OCI-LY1 (cell line): ENCODE results near the gene DBN1.

Experiments used
- H2AFZ ChIP-seq: fragments of 200-600 bp; sonication (generic), shearing (Covaris generic); 2 replicates; pipeline ENCODE4 v1.6.0; 2014; ENCODE audit warnings: antibody characterized with exemption, mild to moderate bottlenecking, low read length
- H3F3A ChIP-seq: fragments of 200-600 bp; sonication (generic), shearing (Covaris generic); 2 replicates; pipeline ENCODE4 v1.6.0; 2014; ENCODE audit warnings: mild to moderate bottlenecking, antibody characterized with exemption, low read length, moderate library complexity; ENCODE audit not compliant: insufficient read depth
- H3K27ac ChIP-seq: fragments of 200-600 bp; sonication (generic); 2 replicates; pipeline ENCODE4 v1.5.1; 2014; ENCODE audit warnings: low read length, mixed run types, mild to moderate bottlenecking, low read depth; ENCODE audit not compliant: poor library complexity, severe bottlenecking
- H3K27me3 ChIP-seq: fragments of 200-600 bp; sonication (generic); 2 replicates; pipeline ENCODE4 v1.6.0; 2014; ENCODE audit warnings: antibody characterized with exemption, mild to moderate bottlenecking, low read length, moderate library complexity; ENCODE audit not compliant: insufficient read depth
- H3K36me3 ChIP-seq: fragments of 200-600 bp; sonication (generic); 2 replicates; pipeline ENCODE4 v1.6.1; 2014; ENCODE audit warnings: mild to moderate bottlenecking, antibody characterized with exemption, low read length, moderate library complexity, mixed read lengths; ENCODE audit not compliant: insufficient read depth
- H3K4me1 ChIP-seq: fragments of 200-600 bp; sonication (generic); 2 replicates; pipeline ENCODE4 v1.5.1; 2014; ENCODE audit warnings: mild to moderate bottlenecking, low read length, moderate library complexity; ENCODE audit not compliant: insufficient read depth, severe bottlenecking
- H3K4me2 ChIP-seq: fragments of 200-600 bp; sonication (generic), shearing (Covaris generic); 2 replicates; pipeline ENCODE4 v1.6.1; 2014; ENCODE audit warnings: low read length
- H3K4me3 ChIP-seq: fragments of 200-600 bp; sonication (generic); 2 replicates; pipeline ENCODE4 v1.5.1; 2014; ENCODE audit warnings: low read length, low read depth, mild to moderate bottlenecking, mixed read lengths; ENCODE audit not compliant: poor library complexity, severe bottlenecking
- H3K79me2 ChIP-seq: fragments of 200-600 bp; shearing (Covaris generic); 2 replicates; pipeline ENCODE4 v1.6.1; 2016; ENCODE audit warnings: mixed run types, low read length, mixed read lengths; ENCODE audit not compliant: insufficient read depth
- H3K9ac ChIP-seq: fragments of 200-600 bp; sonication (generic), shearing (Covaris generic); 2 replicates; pipeline ENCODE4 v1.6.1; 2014; ENCODE audit warnings: mild to moderate bottlenecking, low read length, mixed read lengths
- H3K9me2 ChIP-seq: fragments of 200-600 bp; sonication (generic), shearing (Covaris generic); 2 replicates; pipeline ENCODE4 v1.6.1; 2014; ENCODE audit warnings: low read depth, mild to moderate bottlenecking, low read length, mixed read lengths
- H3K9me3 ChIP-seq: fragments of 200-600 bp; shearing (Covaris generic); 2 replicates; pipeline ENCODE4 v1.6.1; 2014; ENCODE audit warnings: low read length, mixed read lengths
- H4K20me1 ChIP-seq: fragments of 200-600 bp; sonication (generic), shearing (Covaris generic); 2 replicates; pipeline ENCODE4 v1.6.0; 2016; ENCODE audit warnings: mild to moderate bottlenecking, low read length; ENCODE audit not compliant: insufficient read depth
- CTCF ChIP-seq: fragments of 200-600 bp; sonication (generic), shearing (Covaris generic); IDR thresholded peaks from 2 replicates; pipeline ENCODE4 v1.5.1; 2017; ENCODE audit warnings: mild to moderate bottlenecking, antibody characterized with exemption, low read length, moderate library complexity, mixed read lengths
- EZH2 ChIP-seq: fragments of 200-600 bp; sonication (generic), shearing (Covaris generic); IDR thresholded peaks from 2 replicates; pipeline ENCODE4 v1.8.0; 2017; ENCODE audit warnings: borderline replicate concordance, mixed run types, mild to moderate bottlenecking, antibody characterized with exemption, low read length, moderate library complexity, mixed read lengths

DBN1 gene

GRCh38 chr5:177459357-177459756 lies 14.1 kb downstream of the DBN1 start:
- H3K9ac ChIP-seq: no peak overlapping the region
- H3K36me3 ChIP-seq: peaks cover 53% of the 10 kb centered on the region; the same call in 1 of the 2 replicates
- H3K9me2 ChIP-seq: no peaks in the 10 kb centered on the region
- no peak overlapping the region for H3K4me3 ChIP-seq
- peaks cover 18% of the 10 kb centered on the region for H3K4me1 ChIP-seq
- H4K20me1 ChIP-seq: no peaks in the 10 kb centered on the region
- no peaks in the 10 kb centered on the region for H3F3A ChIP-seq
- no peak overlapping the region for H3K4me2 ChIP-seq
- H3K79me2 ChIP-seq: no peaks in the 10 kb centered on the region
- no peak for TF ChIP-seq EZH2
- no peak for TF ChIP-seq CTCF
- no peak overlapping the region for H2AFZ ChIP-seq
- no peak overlapping the region for H3K27ac ChIP-seq
- no peaks in the 10 kb centered on the region for H3K9me3 ChIP-seq
- no peaks in the 10 kb centered on the region for H3K27me3 ChIP-seq

GRCh38 chr5:177458912-177459350 lies 14.5 kb downstream of the DBN1 start:
- Histone ChIP-seq H3K9ac (no peak overlapping the region), H3K36me3 (peaks cover 53% of the 10 kb centered on the region; the same call in 1 of the 2 replicates), H3K27me3 (no peaks in the 10 kb centered on the region), H3F3A (no peaks in the 10 kb centered on the region), H2AFZ (no peak overlapping the region), H3K4me2 (no peak overlapping the region), H3K4me3 (no peak overlapping the region), H3K27ac (no peak overlapping the region), H3K4me1 (peaks cover 21% of the 10 kb centered on the region), H3K9me2 (no peaks in the 10 kb centered on the region), H4K20me1 (no peaks in the 10 kb centered on the region), H3K79me2 (no peaks in the 10 kb centered on the region), H3K9me3 (no peaks in the 10 kb centered on the region)
- TF ChIP-seq EZH2 (no peak), CTCF (no peak)

- no peak overlapping the region for H3K4me3 ChIP-seq
- H3K9ac ChIP-seq: no peak overlapping the region
- no peaks in the 10 kb centered on the region for H3K9me3 ChIP-seq
- no peaks in the 10 kb centered on the region for H3K27me3 ChIP-seq
- no peaks in the 10 kb centered on the region for H3K79me2 ChIP-seq
- peaks cover 30% of the 10 kb centered on the region for H3K4me1 ChIP-seq
- H3K9me2 ChIP-seq: no peaks in the 10 kb centered on the region
- no peak overlapping the region for H3K4me2 ChIP-seq
- no peak overlapping the region for H2AFZ ChIP-seq
- H4K20me1 ChIP-seq: no peaks in the 10 kb centered on the region
- TF ChIP-seq EZH2: no peak
- no peak for TF ChIP-seq CTCF
- H3K36me3 ChIP-seq: peaks cover 46% of the 10 kb centered on the region; the same call in 1 of the 2 replicates
- no peak overlapping the region for H3K27ac ChIP-seq
- H3F3A ChIP-seq: no peaks in the 10 kb centered on the region
Measured at GRCh38 chr5:177457852-177458681, 15.4 kb downstream of the DBN1 start.
